DND-41 (cell line): ENCODE measurements around the gene COL15A1.

Experiments
- EZH2 ChIP-seq: IDR thresholded peaks from 3 replicates; pipeline ENCODE4 v1.6.1; 2012; ENCODE audit warnings: borderline replicate concordance, low read depth, mild to moderate bottlenecking, moderate library complexity, low read length, inconsistent platforms; ENCODE audit not compliant: severe bottlenecking
- TF ChIP-seq, protein P1 (sequence below): IDR thresholded peaks from 2 replicates; pipeline ENCODE4 v1.5.1; 2012; ENCODE audit warnings: borderline replicate concordance, low read length, moderate library complexity, mild to moderate bottlenecking; ENCODE audit not compliant: poor library complexity, severe bottlenecking; ENCODE audit errors: extremely low read depth

DNA sequence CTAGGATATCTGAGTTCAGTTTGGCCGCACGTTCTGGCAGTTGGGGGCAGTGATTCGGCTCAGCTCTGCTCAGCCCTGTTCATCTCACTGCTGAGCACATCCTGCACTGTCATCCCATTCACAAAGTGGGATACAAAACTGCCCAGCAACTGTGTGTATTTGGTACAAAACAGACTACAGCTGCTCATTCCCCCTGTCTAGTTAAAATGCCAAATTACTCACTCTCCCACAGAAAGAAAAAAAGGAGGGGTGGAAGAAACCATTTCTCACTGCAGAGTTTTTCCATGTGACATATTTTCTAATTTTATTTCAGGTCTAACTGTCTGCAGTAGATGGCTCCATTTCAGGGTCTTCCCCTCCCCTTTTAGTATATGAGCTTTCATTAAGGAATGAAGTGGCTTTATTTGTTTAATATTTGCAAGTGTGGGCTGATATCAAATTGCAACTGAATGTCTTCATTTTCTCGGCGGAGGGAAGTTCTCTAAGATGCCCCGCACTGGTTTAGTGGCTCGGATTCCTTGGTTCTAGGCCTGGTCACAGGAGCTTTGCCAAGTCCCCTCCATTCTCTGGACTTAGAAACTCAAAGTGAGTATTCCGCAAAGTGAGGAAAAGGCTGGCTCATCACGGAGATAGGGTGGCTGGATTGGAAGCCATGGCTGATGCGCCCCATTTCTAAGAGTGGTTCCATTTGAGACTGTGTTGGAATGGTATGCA, 14.7 kb downstream of the COL15A1 start:
- no peak for TF ChIP-seq EZH2
- TF ChIP-seq, protein P1, sequence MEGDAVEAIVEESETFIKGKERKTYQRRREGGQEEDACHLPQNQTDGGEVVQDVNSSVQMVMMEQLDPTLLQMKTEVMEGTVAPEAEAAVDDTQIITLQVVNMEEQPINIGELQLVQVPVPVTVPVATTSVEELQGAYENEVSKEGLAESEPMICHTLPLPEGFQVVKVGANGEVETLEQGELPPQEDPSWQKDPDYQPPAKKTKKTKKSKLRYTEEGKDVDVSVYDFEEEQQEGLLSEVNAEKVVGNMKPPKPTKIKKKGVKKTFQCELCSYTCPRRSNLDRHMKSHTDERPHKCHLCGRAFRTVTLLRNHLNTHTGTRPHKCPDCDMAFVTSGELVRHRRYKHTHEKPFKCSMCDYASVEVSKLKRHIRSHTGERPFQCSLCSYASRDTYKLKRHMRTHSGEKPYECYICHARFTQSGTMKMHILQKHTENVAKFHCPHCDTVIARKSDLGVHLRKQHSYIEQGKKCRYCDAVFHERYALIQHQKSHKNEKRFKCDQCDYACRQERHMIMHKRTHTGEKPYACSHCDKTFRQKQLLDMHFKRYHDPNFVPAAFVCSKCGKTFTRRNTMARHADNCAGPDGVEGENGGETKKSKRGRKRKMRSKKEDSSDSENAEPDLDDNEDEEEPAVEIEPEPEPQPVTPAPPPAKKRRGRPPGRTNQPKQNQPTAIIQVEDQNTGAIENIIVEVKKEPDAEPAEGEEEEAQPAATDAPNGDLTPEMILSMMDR, result no peak
